Measurements from ENCODE around the gene TMIE. TPM values are rescaled to one million over a fixed set of nuclear protein-coding genes. Genes with fewer than 3 reads are reported as not detected.

TMIE gene
- total and polyA plus RNA-seq, 2 of the 4 experiments (the other 2 are of a cell fraction), result 0.12 TPM; not detected in 1

GRCh38 chr3:46661776-46662766 lies 39.1 kb upstream of the TMIE start:
- peak overlapping the region; percentile 33 for H2AK9ac ChIP-seq (replicated peaks; ENCODE audit: low read depth, low read length, poor library complexity)
- no peaks in the 10 kb centered on the region; the same call in 1 of the 2 replicates for H3K9me1 ChIP-seq (ENCODE audit: insufficient read depth, low read length)
- no peak overlapping the region for H4K91ac ChIP-seq (ENCODE audit: insufficient read depth, low read depth, low read length)
- H2BK120ac ChIP-seq (ENCODE audit: low read depth, low read length), result peak overlapping the region; percentile 36; the same call in 1 of the 2 replicates
- in situ Hi-C loops (cut with MboI; ENCODE audit: low sequenced_read_pairs) (no loop called here), dilution Hi-C loops (cut with HindIII; ENCODE audit: low sequenced_read_pairs, unreplicated experiment) (no loop called here), intact Hi-C loops (cut with micrococcal nuclease) (no loop called here)
- H2AK5ac ChIP-seq (ENCODE audit: low read depth, low read length), result peak overlapping the region; percentile 5; the same call in 1 of the 2 replicates
- no peak overlapping the region for H3K4me2 ChIP-seq (ENCODE audit: low read depth, low read length)
- 75% methylated on average over 10 of the region's 15 CpGs; no CpG with 5 or more reads in 1 of the 2 experiments for WGBS, 2 experiments (ENCODE audit: extremely low coverage in 2 of 2, insufficient read length in 1 of 2)
- DNase-seq (no peak), ATAC-seq (ENCODE audit: low read depth) (no peak)
- BruUV-seq (replicated peaks), result no TSS peak
- H3K56ac ChIP-seq (ENCODE audit: extremely low read depth, insufficient read depth, low read length), result no peak overlapping the region
- H3K36me3 ChIP-seq (ENCODE audit: control insufficient read depth, insufficient read depth, low read length), result no peaks in the 10 kb centered on the region
- H2BK20ac ChIP-seq (ENCODE audit: low read depth, low read length), result no peak overlapping the region; the same call in 1 of the 2 replicates
- no peak overlapping the region for H3K9ac ChIP-seq (ENCODE audit: low read depth, low read length)
- H2BK15ac ChIP-seq (ENCODE audit: low read depth, low read length), result no peak overlapping the region
- no peak overlapping the region for H3K14ac ChIP-seq (replicated peaks; ENCODE audit: low read depth, low read length)
- peak overlapping the region; percentile 31; the same call in 1 of the 2 replicates for H4K5ac ChIP-seq (ENCODE audit: low read depth, low read length)
- H3K18ac ChIP-seq (ENCODE audit: low read depth, low read length), result peak overlapping the region; percentile 54; the same call in 1 of the 2 replicates
- no peak overlapping the region for H2BK5ac ChIP-seq (ENCODE audit: low read depth, low read length, poor library complexity, severe bottlenecking)
- peaks cover 3% of the 10 kb centered on the region; the same call in 1 of the 2 replicates for H3K27me3 ChIP-seq (ENCODE audit: control insufficient read depth, insufficient read depth, low read length)
- H4K20me1 ChIP-seq (ENCODE audit: insufficient read depth, low read length), result no peaks in the 10 kb centered on the region
- no peak overlapping the region for H3K23ac ChIP-seq (ENCODE audit: low read depth, low read length)
- no peaks in the 10 kb centered on the region for H3K79me1 ChIP-seq (ENCODE audit: low read depth in 1 of 2, low read length in 2 of 2)
- H2AFZ ChIP-seq (replicated peaks; ENCODE audit: low read length, poor library complexity), result no peak overlapping the region
- peaks cover 27% of the 10 kb centered on the region for H3K4me1 ChIP-seq (ENCODE audit: control insufficient read depth, insufficient read depth, low read length)
- peak overlapping the region; percentile 19; the same call in 1 of the 2 replicates for H3K27ac ChIP-seq (ENCODE audit: insufficient read depth, low read length)
- ChIA-PET CTCF (interaction anchor here (0.6 to 2.4 kb wide), 3 partner anchors 173 to 200 kb away, joined by 3 to 14 read pairs (median 5); no protein-coding TSS in a partner anchor), POLR2A (ENCODE audit: unreplicated experiment) (no interaction called here)
- H3K4me3 ChIP-seq (ENCODE audit: insufficient read depth, low read depth, low read length), result no peak overlapping the region
- TF ChIP-seq NFE2L2 (IDR thresholded peaks at IDR 0.05; ENCODE audit: low read depth, low read length), result no peak
- TF ChIP-seq RFX5 (IDR thresholded peaks at IDR 0.05; ENCODE audit: low read depth, low read length), result no peak
- no peak for TF ChIP-seq POLR2A (IDR thresholded peaks at IDR 0.05; ENCODE audit: low read depth, low read length)
- no peak for TF ChIP-seq BHLHE40 (IDR thresholded peaks at IDR 0.05; ENCODE audit: low read depth, low read length)
- TF ChIP-seq CHD1 (IDR thresholded peaks at IDR 0.05; ENCODE audit: low read depth, low read length), result no peak
- no peak overlapping the region for H4K8ac ChIP-seq (ENCODE audit: low read depth in 2 of 2, low read length in 2 of 2)
- peak overlapping the region; percentile 27 for H3K4ac ChIP-seq (ENCODE audit: low read depth, low read length)
- H3K9me3 ChIP-seq (ENCODE audit: control insufficient read depth, insufficient read depth, low read length), result no peaks in the 10 kb centered on the region

Data from IMR-90 (cell line).